Thymus (tissue), 11 donors: Measurements from ENCODE around the gene PLEKHG4B. TPM values are rescaled to one million over a fixed set of nuclear protein-coding genes. Genes with fewer than 3 reads are reported as not detected.

ENCODE experiments used
- DNase-seq, 9 donors: peaks; one replicate each; pipeline ENCODE4 v3.0.0-alpha.2; 2013; ENCODE audit warnings: low spot score in 9 of 9, low read depth in 6 of 9, missing footprints in 1 of 9
- H3K27ac ChIP-seq, 2 donors: one replicate each; pipeline ENCODE4 v1.5.1; 2013; ENCODE audit warnings: control low read depth in 1 of 2, low read depth in 1 of 2, low read length in 1 of 2, mild to moderate bottlenecking in 1 of 2, moderate library complexity in 1 of 2
- H3K27me3 ChIP-seq, 2 donors: one replicate each; pipeline ENCODE4 v1.5.1; 2013; ENCODE audit warnings: low read length in 1 of 2; ENCODE audit not compliant: control insufficient read depth in 2 of 2, insufficient read depth in 1 of 2
- H3K36me3 ChIP-seq, 2 donors: one replicate each; pipeline ENCODE4 v1.5.1; 2013; ENCODE audit warnings: low read length in 1 of 2, mild to moderate bottlenecking in 1 of 2, moderate library complexity in 1 of 2; ENCODE audit not compliant: control insufficient read depth in 2 of 2, insufficient read depth in 2 of 2
- H3K4me1 ChIP-seq, 2 donors: one replicate each; pipeline ENCODE4 v1.5.1; 2013; ENCODE audit warnings: low read length in 2 of 2; ENCODE audit not compliant: control insufficient read depth in 2 of 2, insufficient read depth in 2 of 2
- H3K4me3 ChIP-seq, 2 donors: one replicate each; pipeline ENCODE4 v1.5.1; 2013; ENCODE audit warnings: low read length in 2 of 2, control low read depth in 1 of 2, mild to moderate bottlenecking in 1 of 2
- H3K9me3 ChIP-seq, 2 donors: one replicate each; pipeline ENCODE4 v1.5.1; 2013; ENCODE audit warnings: low read length in 1 of 2, mild to moderate bottlenecking in 1 of 2; ENCODE audit not compliant: control insufficient read depth in 2 of 2, insufficient read depth in 1 of 2
- WGBS: extraction: QIAGEN DNeasy Blood & Tissue Kit; methylation state at CpG from one replicate; pipeline ENCODE4 v1.1.7; 2013; 5-methylcytosine and 5-hydroxymethylcytosine counted together
- polyA plus RNA-seq: library from polyadenylated mRNA; stranded (reverse); fragments of 200-250 nt; gene quantifications from one replicate; pipeline ENCODE4 v1.2.3, GENCODE V29; 2013
- total RNA-seq: library from RNA; stranded (reverse); fragments of 120-200 nt; gene quantifications from one replicate; pipeline ENCODE4 v1.2.4, GENCODE V29; 2013
- donor health status: healthy.

The PLEKHG4B gene
- total and polyA plus RNA-seq, 2 donors, result 0.47 to 0.64 TPM

DNA sequence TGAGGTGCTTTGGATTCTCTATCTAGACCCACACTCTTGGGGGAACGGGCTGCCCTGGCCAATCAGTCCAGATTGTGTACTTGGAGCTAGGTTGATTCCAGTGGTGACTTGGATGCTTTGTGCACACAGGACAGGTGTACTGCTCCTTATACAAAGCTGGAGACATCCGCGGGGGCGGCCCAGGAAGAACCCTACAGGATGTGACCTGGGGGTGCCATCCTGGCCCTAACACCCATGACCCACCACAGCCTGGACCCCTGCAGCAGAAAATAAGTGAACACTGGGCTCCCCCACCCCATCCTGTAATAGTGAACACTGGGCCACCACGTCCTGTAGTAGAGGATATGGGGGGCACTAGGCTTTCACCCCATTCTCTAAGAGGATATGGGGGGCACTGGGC is 12.1 kb upstream of the PLEKHG4B start:
- H3K9me3 ChIP-seq, result no peaks in the 10 kb centered on the region
- no peaks in the 10 kb centered on the region for H3K36me3 ChIP-seq
- no peak for DNase-seq
- H3K27ac ChIP-seq, result peak overlapping the region in 1 of 2 donors; percentile 18
- no peaks in the 10 kb centered on the region for H3K4me1 ChIP-seq
- WGBS, result 93% methylated on average over 5 of the region's 5 CpGs
- no peak overlapping the region for H3K4me3 ChIP-seq
- peaks cover 2 to 18% of the 10 kb centered on the region in 2 donors for H3K27me3 ChIP-seq

DNA sequence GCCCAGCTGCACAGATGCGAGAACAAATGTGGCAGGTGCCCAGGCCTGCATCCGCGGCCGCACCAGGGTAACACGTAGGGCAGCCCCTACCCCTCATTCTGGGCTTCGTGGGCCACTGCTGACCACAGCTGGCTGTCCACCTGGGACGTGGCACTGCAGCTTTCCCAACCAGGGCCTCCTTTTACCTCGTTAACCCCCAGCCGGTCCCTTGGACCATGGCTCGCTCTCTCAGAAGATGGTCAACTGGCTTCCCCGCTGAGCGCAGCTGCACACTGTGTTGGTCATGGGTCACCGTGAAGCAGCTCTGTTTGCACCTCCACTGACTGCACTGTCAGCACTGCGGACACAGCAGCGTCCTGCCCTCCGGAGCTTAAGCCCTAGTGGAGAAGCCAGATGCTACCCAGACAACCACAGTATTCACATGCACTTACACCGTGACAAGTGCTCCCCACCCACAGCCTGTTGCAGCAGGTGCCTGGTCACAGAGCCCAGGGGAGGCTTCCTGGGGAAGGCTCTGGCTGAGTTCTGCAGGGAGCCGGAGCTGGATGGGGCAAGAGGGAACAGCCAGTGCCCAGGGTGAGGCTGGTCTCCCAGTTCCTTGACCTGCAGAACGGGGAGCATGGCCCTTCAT is 10.5 kb upstream of the PLEKHG4B start:
- no peak overlapping the region for H3K27ac ChIP-seq
- 89% methylated on average over 19 of the region's 19 CpGs for WGBS
- no peak for DNase-seq

DNA sequence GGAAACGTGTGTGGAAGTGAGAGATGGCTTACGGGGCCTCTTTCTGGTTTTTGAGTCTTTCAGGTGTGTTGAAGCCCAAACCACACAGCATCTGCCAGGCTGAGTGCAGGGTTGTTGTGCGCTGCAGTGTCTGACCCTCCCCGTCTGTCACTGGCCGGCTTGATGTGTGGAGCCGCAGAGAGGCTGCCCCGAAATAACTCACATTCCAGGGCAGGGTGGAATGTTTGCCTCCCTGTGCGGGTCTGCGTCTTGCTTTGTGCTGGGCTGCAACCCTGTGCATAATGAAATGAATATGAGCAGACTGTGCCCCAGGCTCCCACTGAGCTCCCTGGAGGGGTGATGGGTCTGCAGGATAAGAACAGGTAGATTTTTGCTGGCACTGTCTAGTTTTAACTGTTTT is 9.9 kb upstream of the PLEKHG4B start:
- WGBS, result 75% methylated on average over 9 of the region's 9 CpGs
- Histone ChIP-seq H3K4me3 (no peak overlapping the region), H3K4me1 (no peaks in the 10 kb centered on the region), H3K27ac (no peak overlapping the region), H3K9me3 (no peaks in the 10 kb centered on the region), H3K36me3 (no peaks in the 10 kb centered on the region), H3K27me3 (peaks cover 2 to 16% of the 10 kb centered on the region in 2 donors)
- DNase-seq, result no peak

More for the DNA sequence above, 10.5 kb upstream of the PLEKHG4B start:
- peaks cover 2 to 16% of the 10 kb centered on the region in 2 donors for H3K27me3 ChIP-seq
- H3K9me3 ChIP-seq, result no peaks in the 10 kb centered on the region
- no peaks in the 10 kb centered on the region for H3K4me1 ChIP-seq
- H3K4me3 ChIP-seq, result no peak overlapping the region
- H3K36me3 ChIP-seq, result no peaks in the 10 kb centered on the region

DNA sequence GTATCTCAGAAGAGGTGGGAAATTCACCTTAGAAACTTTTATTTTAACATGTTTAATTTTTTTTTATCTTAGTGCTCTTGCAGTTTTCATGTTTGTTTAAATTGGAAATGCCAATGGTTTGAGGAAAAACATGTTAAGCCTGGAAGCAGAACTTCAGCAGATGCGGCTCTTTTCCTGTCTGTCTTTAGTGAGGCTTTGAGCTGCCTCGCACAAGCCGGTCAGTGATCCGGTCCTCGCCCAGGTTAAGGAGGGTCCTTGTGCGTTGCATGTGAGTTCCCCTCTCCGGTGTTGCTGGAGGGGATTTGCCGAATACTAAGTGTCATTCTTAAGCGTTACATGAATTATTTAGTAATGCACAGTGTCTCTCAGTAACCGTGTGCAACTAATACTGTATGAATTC is 9.4 kb upstream of the PLEKHG4B start:
- Histone ChIP-seq H3K27me3 (peaks cover 2 to 16% of the 10 kb centered on the region in 2 donors), H3K4me3 (no peak overlapping the region), H3K4me1 (no peaks in the 10 kb centered on the region), H3K36me3 (no peaks in the 10 kb centered on the region), H3K27ac (no peak overlapping the region), H3K9me3 (no peaks in the 10 kb centered on the region)
- 50% methylated on average over 10 of the region's 10 CpGs for WGBS
- no peak for DNase-seq

DNA sequence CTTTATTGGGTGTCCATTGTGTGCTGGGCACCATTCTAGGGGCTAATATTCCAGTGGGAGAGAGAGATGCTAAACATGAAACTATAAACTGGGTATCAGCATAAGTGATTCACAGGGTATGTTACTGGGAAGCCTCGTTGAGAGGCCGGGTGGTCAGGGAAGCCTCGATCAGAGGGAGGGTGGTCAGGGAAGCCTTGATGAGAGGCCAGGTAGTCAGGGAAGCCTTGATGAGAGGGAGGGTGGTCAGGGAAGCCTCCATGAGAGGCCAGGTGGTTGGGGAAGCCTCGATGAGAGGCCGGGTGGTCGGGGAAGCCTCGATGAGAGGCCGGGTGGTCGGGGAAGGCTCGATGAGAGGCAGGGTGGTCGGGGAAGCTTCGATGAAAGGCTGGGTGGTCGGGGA is 8.9 kb upstream of the PLEKHG4B start:
- 74% methylated on average over 11 of the region's 13 CpGs for WGBS
- no peak for DNase-seq
- no peak overlapping the region for H3K27ac ChIP-seq

DNA sequence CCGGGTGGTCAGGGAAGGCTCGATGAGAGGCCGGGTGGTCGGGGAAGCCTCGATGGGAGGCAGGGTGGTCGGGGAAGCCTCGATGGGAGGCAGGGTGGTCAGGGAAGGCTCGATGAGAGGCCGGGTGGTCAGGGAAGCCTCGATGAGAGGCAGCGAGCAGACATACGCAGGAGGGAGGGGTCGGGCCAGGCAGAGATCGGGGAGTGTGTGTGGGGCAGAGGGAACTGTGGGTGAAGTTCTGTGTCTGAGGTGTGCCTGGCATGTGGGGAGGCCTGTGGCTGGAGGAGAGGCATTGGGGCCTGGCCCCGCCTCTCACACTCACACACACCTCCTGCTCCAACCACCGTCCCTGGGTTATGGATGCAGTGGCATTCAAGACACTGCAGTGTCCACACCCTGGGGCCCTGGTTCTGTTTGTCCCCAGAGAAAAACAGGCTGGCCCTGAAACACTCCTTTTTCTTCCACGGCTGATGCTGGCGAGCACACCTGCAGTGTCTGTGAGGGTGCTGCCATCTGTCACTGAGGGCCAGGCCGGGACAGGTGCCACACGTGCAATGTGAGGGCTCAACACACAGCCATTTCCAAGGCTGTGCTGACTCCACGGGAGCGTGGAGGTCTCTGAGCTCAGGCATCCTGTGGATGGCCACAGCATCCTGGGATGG is 6.5 kb upstream of the PLEKHG4B start:
- Histone ChIP-seq H3K4me3 (no peak overlapping the region), H3K4me1 (no peaks in the 10 kb centered on the region), H3K9me3 (no peaks in the 10 kb centered on the region), H3K36me3 (no peaks in the 10 kb centered on the region), H3K27me3 (peaks cover 6 to 30% of the 10 kb centered on the region in 2 donors), H3K27ac (no peak overlapping the region)
- 92% methylated on average over 22 of the region's 22 CpGs for WGBS
- DNase-seq, result no peak

More for the DNA sequence above, 8.9 kb upstream of the PLEKHG4B start:
- H3K4me3 ChIP-seq, result no peak overlapping the region
- no peaks in the 10 kb centered on the region for H3K9me3 ChIP-seq
- peaks cover 2 to 16% of the 10 kb centered on the region in 2 donors for H3K27me3 ChIP-seq
- no peaks in the 10 kb centered on the region for H3K36me3 ChIP-seq
- no peaks in the 10 kb centered on the region for H3K4me1 ChIP-seq

DNA sequence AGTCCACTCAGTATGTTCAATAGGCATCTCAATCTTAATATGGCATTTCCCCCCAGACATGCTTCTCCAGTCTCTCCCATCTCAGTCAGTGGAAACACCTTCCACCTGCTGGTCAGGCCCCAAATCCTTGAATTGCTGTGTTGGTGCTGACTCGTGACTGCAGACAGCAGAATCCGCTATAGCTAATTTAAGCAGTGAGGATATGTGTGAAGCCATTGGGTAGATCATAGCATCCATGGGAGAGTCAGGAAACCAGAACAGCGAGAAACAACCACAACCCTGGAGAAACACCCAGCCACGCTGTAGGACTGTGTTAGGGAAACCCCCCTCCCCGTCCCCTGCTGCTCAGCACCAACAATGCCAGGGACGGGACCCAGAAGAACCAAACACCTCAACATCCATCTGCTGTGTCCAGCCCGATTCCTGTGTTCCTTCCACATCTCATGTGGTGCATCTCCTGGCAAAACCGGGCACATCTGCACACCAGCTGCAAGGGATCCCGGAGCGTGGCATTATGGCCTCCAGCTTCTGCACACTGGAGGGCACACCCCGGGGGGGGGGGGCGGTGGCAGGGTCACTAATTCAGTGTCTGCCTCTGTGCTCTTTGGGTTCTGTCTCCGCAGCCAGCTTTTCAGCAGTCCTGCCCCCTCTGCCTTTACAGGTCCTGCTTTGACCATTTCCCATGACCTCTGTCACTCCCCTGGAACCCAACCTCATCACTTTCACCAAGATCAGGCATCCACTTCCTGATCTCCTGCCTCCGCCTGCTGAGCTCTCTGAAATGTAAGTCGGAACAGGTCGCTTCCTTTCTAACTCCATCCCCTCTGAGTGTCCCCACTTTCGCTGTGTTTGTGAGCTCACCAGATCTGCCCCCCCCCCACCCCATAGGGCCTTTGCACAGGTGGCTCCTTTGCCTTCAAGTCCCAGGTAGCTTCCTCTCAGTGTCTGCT is 2.4 kb upstream of the PLEKHG4B start:
- 86% methylated on average over 17 of the region's 17 CpGs for WGBS
- H3K9me3 ChIP-seq, result no peaks in the 10 kb centered on the region
- no peak overlapping the region for H3K4me3 ChIP-seq
- H3K36me3 ChIP-seq, result no peaks in the 10 kb centered on the region
- H3K4me1 ChIP-seq, result peaks cover 0 to 3% of the 10 kb centered on the region in 2 donors
- H3K27me3 ChIP-seq, result peaks cover 11 to 53% of the 10 kb centered on the region in 2 donors
- DNase-seq, result no peak
- no peak overlapping the region for H3K27ac ChIP-seq

DNA sequence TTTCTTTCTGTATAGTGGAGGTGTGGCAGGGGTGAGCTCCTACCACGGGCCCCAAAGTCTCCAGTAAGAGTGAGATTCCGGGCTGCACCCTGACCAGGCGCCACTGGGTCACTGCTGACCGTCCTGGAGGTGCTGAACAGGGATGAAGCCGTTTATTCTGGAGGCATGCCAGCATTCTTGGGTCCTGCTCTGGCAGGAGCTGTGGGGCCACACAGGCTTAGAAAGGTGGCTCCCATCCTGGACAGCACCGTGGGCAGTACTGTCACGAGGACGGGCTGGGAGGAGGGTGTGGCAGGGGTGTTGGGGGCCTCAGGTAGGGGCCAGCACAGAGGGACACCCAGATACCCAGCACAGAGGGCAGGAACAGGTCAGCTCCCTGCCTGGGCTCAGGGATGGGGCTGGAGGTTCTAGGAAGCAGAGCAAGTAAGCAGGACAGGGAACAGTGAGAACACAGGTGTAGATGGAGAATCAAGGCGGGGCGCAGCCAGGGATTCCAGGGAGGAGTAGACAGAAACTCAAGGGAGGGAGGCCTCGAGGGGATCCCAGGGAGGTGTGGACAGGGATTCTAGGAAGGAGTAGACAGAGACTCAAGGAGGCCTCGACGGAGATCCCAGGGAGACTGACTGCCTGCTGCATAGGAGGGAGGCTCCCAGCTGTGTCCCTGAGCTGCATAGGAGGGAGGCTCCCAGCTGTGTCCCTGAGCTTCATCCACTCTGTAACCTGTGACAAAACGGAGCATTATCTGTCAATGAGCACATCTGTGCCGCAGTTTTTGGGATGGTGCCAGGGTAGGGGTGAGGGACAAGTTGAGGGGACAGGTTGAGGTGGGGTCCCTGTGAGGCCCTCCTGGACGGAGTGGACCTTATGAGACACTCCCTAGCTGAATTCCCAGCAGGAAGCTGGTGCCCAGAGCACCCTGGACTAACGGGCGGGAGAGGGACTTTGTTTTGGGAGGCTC is 1.1 kb upstream of the PLEKHG4B start:
- Histone ChIP-seq H3K27ac (no peak overlapping the region), H3K4me3 (no peak overlapping the region), H3K27me3 (peaks cover 11 to 54% of the 10 kb centered on the region in 2 donors), H3K4me1 (peaks cover 0 to 3% of the 10 kb centered on the region in 2 donors), H3K9me3 (no peaks in the 10 kb centered on the region), H3K36me3 (no peaks in the 10 kb centered on the region)
- WGBS, result 89% methylated on average over 18 of the region's 18 CpGs
- no peak for DNase-seq
